Heart left ventricle (tissue), 16 donors: ENCODE measurements around the gene VDR. TPM values are rescaled to one million over a fixed set of nuclear protein-coding genes. Genes with fewer than 3 reads are reported as not detected.

ENCODE experiments used
- ATAC-seq, 4 donors: fragments of 200-7000 bp; cut with Tn5 transposase; one replicate each; pipeline ENCODE4 v1.9.1; 2020 to 2022; ENCODE audit warnings: moderate library complexity in 4 of 4, mild to moderate bottlenecking in 3 of 4, moderate number of reproducible peaks in 1 of 4
- DNase-seq, 5 donors: peaks; one replicate each; pipeline ENCODE4 v3.0.0-alpha.2; 2020
- H3K27ac ChIP-seq, 12 donors: fragments of 200-600 bp; sonication (generic) in 4 of 12; one replicate each; pipeline versions ENCODE4 v1.5.0 to v1.8.0; 2016 to 2022; ENCODE audit warnings: mild to moderate bottlenecking in 2 of 12
- H3K27me3 ChIP-seq, 9 donors: fragments of 200-600 bp; sonication (generic) in 2 of 9; one replicate each; pipeline versions ENCODE4 v1.5.1 to v1.8.0; 2016 to 2022; ENCODE audit warnings: mild to moderate bottlenecking in 3 of 9
- H3K36me3 ChIP-seq, 9 donors: fragments of 200-600 bp; sonication (generic) in 2 of 9; one replicate each; pipeline versions ENCODE4 v1.5.0 to v1.8.0; 2018 to 2022; ENCODE audit warnings: mild to moderate bottlenecking in 2 of 9
- H3K4me1 ChIP-seq, 12 donors: fragments of 200-600 bp; sonication (generic) in 4 of 12; one replicate each; pipeline versions ENCODE4 v1.5.0 to v1.8.0; 2016 to 2022; ENCODE audit warnings: mild to moderate bottlenecking in 3 of 12
- H3K4me3 ChIP-seq, 12 donors: fragments of 200-600 bp; sonication (generic) in 4 of 12; one replicate each; pipeline versions ENCODE4 v1.5.0 to v1.8.0; 2017 to 2022; ENCODE audit warnings: mild to moderate bottlenecking in 9 of 12, moderate library complexity in 4 of 12
- H3K9me3 ChIP-seq, 12 donors: fragments of 200-600 bp; sonication (generic) in 4 of 12; one replicate each; pipeline versions ENCODE4 v1.5.0 to v1.8.0; 2016 to 2022; ENCODE audit warnings: mild to moderate bottlenecking in 1 of 12
- POLR2A ChIP-seq, 2 donors: fragments of 450-650 bp; IDR thresholded peaks; one replicate each; pipeline ENCODE4 v1.6.1; 2017; ENCODE audit warnings: antibody characterized with exemption in 2 of 2, mild to moderate bottlenecking in 2 of 2, moderate library complexity in 2 of 2
- WGBS, 4 donors: extraction: QIAGEN DNeasy Blood & Tissue Kit in 2 of 4; methylation state at CpG; one replicate each; pipeline versions ENCODE4 v1.1.5 to v1.1.7; 2013 to 2018; 5-methylcytosine and 5-hydroxymethylcytosine counted together
- intact Hi-C, 10 donors: fragments of 100-400 bp; cut with DNase I; formaldehyde crosslinking; loops; one replicate each; pipeline versions ENCODE4 v1.11.1 to v1.14.2; 2022
- polyA plus RNA-seq, 2 donors: library from polyadenylated mRNA; stranded (reverse); fragments of 200-250 nt; gene quantifications; one replicate each; pipeline ENCODE4 v1.2.3, GENCODE V29; 2013
- total RNA-seq, 9 donors: library from RNA; depleted of rRNA in 2 of 9; stranded (reverse); fragments of >200 nt in 2 of 9; fragmentation: NEBNext Ultra II Directional in 3 of 9; extraction: Animal tissue kit (Norgen Biotek cat#: 25700) in 3 of 9; gene quantifications; one replicate each; pipeline versions ENCODE4 v1.1.0 to v1.2.4, GENCODE V29; 2016 to 2023
- TF ChIP-seq, protein P1 (sequence below), 12 donors: fragments of 200-600 bp; sonication (generic) in 4 of 12; IDR thresholded peaks; one replicate each; pipeline versions ENCODE4 v1.5.0 to v1.8.0; 2018 to 2022; ENCODE audit warnings: antibody characterized with exemption in 12 of 12, mild to moderate bottlenecking in 5 of 12
- donor health status: ischemic (EF 13 %, LVEDD 7.1; RV severe dilation, severe dysfunction).
- donor health status: healthy with polysubstance abuse.
- donor health status: DM: no; HTN: yes; CAD: no.
- donor health status: DM: no; HTN: no; CAD: no.
- donor health status: ischemic (EF 25% LVEDD 6.9; RV normal size, moderate dysfunction).
- donor health status: ischemic (EF 25% LVEDD 5.7; RV mildly dilated, moderate dysfunction).
- donor health status: healthy.
- donor health status: DM: yes; HTN: yes; CAD: no.
- donor health status: ischemic (EF 35%, LVEDD 5.7; RV mildly dilated, moderate dysfunction).
- donor health status: nonischemic (EF 11% LVEDD 7.7; RV severe dilation, severe dysfunction).
- donor health status: DM: yes; HTN: yes; CAD: no.
- donor health status: PGD.
- donor health status: ischemic (EF 29% LVEDD 5.4; RV normal size, mild dysfunction).
- donor health status: nonischemic (EF 23%, LVEDD 6.1; RV moderate dilation, normal function).

The VDR gene
- total and polyA plus RNA-seq, 11 donors, result 0.15 to 4.3 (median 0.63) TPM

- H3K9me3 ChIP-seq, result no peaks in the 10 kb centered on the region
- ATAC-seq, result no peak
- H3K27me3 ChIP-seq, result no peaks in the 10 kb centered on the region
- intact Hi-C loops, result no loop called here
- H3K27ac ChIP-seq, result no peak overlapping the region
- H3K4me3 ChIP-seq, result no peak overlapping the region
- H3K4me1 ChIP-seq, result peaks cover 0 to 5% (median 0%) of the 10 kb centered on the region in 12 donors
- no peak for TF ChIP-seq POLR2A (IDR thresholded peaks at IDR 0.05)
- TF ChIP-seq, protein P1, sequence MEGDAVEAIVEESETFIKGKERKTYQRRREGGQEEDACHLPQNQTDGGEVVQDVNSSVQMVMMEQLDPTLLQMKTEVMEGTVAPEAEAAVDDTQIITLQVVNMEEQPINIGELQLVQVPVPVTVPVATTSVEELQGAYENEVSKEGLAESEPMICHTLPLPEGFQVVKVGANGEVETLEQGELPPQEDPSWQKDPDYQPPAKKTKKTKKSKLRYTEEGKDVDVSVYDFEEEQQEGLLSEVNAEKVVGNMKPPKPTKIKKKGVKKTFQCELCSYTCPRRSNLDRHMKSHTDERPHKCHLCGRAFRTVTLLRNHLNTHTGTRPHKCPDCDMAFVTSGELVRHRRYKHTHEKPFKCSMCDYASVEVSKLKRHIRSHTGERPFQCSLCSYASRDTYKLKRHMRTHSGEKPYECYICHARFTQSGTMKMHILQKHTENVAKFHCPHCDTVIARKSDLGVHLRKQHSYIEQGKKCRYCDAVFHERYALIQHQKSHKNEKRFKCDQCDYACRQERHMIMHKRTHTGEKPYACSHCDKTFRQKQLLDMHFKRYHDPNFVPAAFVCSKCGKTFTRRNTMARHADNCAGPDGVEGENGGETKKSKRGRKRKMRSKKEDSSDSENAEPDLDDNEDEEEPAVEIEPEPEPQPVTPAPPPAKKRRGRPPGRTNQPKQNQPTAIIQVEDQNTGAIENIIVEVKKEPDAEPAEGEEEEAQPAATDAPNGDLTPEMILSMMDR (IDR thresholded peaks at IDR 0.05), result no peak
- DNase-seq, result no peak
- WGBS, 4 donors, result 70 to 79% (median 75%) methylated on average over 2 of the region's 2 CpGs
- H3K36me3 ChIP-seq, result peaks cover 0 to 20% (median 0%) of the 10 kb centered on the region in 9 donors
Observed at GRCh38 chr12:47855502-47855901, 49.3 kb downstream of the VDR start.

- ATAC-seq (no peak), DNase-seq (no peak)
- 57 to 77% (median 66%) methylated on average over 5 of the region's 5 CpGs for WGBS, 4 donors
- no peaks in the 10 kb centered on the region for H3K9me3 ChIP-seq
- peaks cover 0 to 5% (median 0%) of the 10 kb centered on the region in 12 donors for H3K4me1 ChIP-seq
- no peak overlapping the region for H3K27ac ChIP-seq
- H3K4me3 ChIP-seq, result no peak overlapping the region
- TF ChIP-seq, protein P1 (IDR thresholded peaks at IDR 0.05), result no peak
- no peak for TF ChIP-seq POLR2A (IDR thresholded peaks at IDR 0.05)
- peaks cover 0 to 20% (median 0%) of the 10 kb centered on the region in 9 donors for H3K36me3 ChIP-seq
- no peaks in the 10 kb centered on the region for H3K27me3 ChIP-seq
- intact Hi-C loops, result no loop called here
Observed at GRCh38 chr12:47854531-47854930, 50.3 kb downstream of the VDR start.

DNA sequence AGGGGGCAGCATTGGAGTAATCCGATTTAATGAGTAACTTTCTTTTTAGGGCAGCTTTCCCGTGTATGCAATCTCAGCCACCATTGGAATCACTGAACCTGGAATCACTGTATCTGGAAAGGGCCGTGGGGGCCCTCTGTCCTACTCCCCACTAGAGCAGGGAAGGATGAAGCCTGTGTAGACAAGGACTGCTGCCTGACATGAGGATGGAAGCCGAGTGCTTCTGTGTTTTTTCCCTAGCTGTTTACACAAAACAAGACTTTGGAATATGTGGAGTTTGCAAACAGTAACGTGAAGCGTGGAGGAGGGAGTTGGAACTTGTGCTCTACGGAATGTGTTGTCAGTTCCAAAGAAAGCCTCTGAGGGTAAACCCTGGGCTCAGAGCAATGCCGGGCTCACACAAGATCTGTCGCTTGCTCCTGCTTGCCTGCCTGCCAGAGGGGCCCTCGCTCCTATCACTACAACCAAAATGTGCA is 52.7 kb downstream of the VDR start:
- DNase-seq (no peak), ATAC-seq (no peak)
- Histone ChIP-seq H3K27me3 (no peaks in the 10 kb centered on the region), H3K27ac (no peak overlapping the region), H3K4me1 (peaks cover 0 to 5% (median 0%) of the 10 kb centered on the region in 12 donors), H3K36me3 (peaks cover 0 to 20% (median 0%) of the 10 kb centered on the region in 9 donors), H3K4me3 (no peak overlapping the region), H3K9me3 (no peaks in the 10 kb centered on the region)
- TF ChIP-seq, protein P1 (IDR thresholded peaks at IDR 0.05), result no peak
- no peak for TF ChIP-seq POLR2A (IDR thresholded peaks at IDR 0.05)
- 61 to 70% (median 64%) methylated on average over 10 of the region's 10 CpGs for WGBS, 4 donors
- intact Hi-C loops, result no loop called here

GRCh38 chr12:47851303-47851952 is 53.4 kb downstream of the VDR start:
- no peak overlapping the region for H3K4me3 ChIP-seq
- WGBS, 4 donors, result 74 to 79% (median 76%) methylated on average over 3 of the region's 3 CpGs
- H3K9me3 ChIP-seq, result no peaks in the 10 kb centered on the region
- no peaks in the 10 kb centered on the region for H3K27me3 ChIP-seq
- intact Hi-C loops, result no loop called here
- H3K4me1 ChIP-seq, result peaks cover 0 to 5% (median 0%) of the 10 kb centered on the region in 12 donors
- ATAC-seq, result no peak
- peaks cover 0 to 20% (median 0%) of the 10 kb centered on the region in 9 donors for H3K36me3 ChIP-seq
- no peak for DNase-seq
- TF ChIP-seq, protein P1 (IDR thresholded peaks at IDR 0.05), result no peak
- TF ChIP-seq POLR2A (IDR thresholded peaks at IDR 0.05), result no peak
- no peak overlapping the region for H3K27ac ChIP-seq
